Activated CD4-positive, alpha-beta T cell treated with anti-CD3 and anti-CD28 coated beads for 48 hours (primary cell): ENCODE measurements around the gene TLE3.

Experiments used
- DNase-seq: peaks from one replicate; pipeline ENCODE4 v3.0.0-alpha.2; 2020

Gene TLE3

DNA sequence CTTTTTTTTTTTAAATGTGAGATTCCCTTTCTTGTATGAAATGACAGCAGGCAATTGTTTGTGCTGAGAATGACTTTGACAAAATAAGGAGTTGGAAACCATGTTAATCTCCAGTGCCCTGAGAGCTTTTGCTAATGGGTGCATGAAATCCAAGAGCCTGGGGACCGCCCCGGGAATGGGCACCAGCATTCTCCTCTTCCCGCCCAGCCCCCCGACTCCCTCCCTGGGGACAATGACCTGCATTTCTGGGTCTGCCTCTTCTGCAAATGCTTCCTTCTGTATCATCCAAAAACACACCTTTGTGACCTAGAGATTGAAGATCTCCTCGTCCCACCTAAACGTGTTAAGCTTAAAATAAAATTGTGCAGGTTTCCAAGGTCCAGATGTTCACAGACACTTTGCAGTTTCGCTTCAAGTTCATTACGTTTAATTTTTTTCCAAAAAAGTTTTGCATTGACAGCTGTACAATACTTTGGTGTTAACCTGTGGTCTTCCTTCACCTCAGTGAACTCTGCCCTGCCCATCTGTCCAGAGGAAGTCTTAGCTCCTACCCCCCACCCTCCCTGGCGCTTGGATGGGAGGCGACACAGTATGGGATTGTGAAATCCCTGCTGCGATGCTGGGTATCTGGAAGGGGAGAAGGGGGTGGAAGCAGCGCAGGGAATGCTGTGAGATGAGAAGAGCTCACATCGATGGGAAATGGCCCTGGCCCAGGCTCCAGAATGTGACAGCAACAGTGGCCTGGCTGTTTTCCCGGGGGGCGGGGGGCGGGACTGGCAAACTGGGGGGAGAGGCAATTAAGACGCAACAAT lies 50.1 kb downstream of the TLE3 start:
- DNase-seq = no peak

DNA sequence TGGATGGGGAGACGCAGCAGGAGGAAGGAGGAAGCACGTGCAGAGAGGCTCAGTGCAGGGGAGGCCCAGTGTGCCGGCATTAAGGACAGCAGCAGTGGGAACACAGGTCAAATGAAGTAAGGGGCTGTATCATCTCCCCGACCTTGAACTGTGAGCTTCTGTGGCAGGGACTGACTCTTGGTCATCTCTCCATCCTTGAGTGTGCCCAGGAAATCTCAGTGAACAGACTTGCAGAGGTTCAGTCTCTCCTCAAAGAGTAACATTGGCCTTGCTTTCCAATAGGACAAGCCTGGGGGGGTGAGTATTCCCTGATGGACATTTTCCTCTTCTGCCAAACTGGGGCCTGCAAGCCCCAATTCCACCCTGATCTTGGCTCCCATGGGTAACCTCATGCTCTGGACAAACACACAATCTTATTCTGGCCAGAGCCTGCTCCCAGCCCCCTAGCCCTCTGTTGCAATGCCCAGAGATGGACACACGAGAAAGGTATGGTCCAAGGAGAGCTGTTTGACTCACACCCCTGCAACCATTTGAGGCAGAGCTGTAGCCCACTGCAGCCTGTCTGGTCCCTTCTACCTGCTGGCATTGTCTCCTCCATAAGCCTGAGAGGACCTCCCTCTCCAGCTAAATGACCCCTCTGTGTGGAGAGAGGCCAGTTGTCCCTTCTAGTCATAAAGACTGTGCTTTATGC lies 50.9 kb downstream of the TLE3 start:
- DNase-seq = no peak

DNA sequence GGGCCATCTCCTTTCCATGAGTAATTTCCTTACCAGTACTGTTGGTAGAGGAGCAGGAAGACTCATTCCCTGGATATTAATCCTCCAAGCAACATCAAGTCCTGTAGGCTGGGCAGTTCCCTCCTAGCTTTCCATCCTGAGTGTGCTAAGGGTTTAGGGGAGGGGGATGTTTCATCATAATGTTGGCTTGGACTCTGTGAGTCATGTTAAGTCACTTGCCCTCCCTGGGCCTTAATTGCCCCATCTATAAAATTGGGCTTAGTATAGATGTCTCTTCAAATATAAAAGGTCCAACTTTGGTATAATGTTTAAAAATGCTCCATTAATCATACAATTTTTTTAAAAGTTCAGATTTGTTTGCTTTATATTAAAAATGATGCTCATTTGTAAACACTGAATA lies 52.7 kb downstream of the TLE3 start:
- no peak for DNase-seq

DNA sequence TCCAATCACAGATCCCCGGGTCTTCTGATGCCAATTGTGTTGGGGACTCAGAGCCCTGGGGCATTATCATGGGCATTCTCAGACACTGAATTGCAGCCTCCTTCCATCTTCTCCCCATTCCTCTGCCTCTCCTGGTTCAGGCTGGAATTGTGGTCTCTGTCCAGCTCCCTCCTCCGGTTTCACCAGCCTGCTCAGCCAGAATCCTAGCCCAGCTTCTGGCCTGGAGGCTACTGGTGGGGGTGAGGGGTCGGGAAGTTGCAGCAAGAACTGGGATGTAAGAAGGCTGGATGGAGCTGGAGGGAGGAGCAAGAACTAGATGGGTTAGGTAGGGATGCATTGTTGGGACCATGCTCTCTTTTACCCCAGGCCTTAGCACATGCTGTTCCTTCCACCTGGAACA lies 53.5 kb downstream of the TLE3 start:
- DNase-seq = no peak

DNA sequence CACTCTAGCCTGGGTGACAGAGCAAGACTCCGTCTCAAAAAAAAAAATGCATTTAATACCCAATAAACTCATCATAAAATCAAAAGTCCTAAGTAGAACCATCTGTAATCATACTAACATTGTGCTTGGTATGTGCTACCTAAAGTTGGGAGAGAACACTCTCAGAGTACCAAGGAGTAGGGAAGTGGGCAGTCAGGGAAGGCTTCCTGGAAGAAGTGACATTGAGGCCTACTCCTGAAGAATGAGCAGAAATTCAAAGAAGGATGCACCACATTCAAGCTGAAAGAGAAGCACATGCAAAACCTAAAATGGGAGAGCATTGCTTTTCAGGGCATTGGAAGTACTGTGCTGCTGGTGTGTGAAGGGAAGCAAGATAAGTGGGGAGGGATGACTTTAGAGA lies 54.1 kb downstream of the TLE3 start:
- DNase-seq = no peak

DNA sequence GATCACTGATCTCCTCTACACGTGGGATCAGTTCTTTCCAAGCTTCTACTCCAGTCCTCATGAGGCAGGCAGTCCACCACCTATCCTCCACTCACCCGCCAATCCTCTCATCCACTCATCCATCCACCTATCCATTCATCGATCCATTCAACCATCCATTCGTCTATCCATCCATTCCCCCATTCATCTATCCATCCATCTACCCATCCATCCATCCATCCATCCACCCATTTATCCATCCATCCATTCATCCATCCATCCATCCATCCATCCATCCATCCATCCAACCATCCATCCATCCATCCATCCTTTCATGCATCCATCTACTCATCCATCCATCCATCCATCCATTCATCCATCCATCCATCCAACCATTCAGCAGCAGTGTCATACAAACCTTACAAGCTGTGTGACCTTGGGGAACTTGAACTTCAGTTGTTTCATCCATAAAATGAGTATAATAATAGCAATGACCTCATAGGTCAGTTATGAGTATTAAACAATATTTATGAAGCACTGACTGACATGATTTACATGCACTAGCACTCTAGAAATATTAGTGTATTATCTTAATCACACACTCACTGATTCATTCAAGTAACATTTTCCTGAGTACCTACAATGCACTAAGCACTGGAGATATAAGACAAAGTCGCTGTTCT lies 55.0 kb downstream of the TLE3 start:
- no peak for DNase-seq

DNA sequence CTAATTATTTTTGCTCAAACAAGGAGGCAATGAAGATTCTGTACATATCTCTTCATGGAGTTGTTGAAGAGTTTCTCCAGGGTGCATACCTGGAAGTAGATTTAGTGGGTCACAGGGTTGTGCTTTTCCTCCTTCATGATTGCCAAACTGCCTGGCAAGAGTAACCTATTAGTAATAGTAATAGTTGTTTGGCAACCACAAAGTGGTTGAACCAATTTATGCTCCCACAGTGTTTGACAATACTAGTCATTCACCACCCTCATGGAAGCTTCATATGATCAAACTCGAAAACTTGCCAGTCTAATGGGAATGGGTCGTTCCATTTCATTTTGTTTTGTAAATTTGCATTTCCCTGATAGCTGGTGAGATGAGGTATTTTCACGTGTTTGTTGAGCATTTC lies 57.8 kb downstream of the TLE3 start:
- DNase-seq = no peak

DNA sequence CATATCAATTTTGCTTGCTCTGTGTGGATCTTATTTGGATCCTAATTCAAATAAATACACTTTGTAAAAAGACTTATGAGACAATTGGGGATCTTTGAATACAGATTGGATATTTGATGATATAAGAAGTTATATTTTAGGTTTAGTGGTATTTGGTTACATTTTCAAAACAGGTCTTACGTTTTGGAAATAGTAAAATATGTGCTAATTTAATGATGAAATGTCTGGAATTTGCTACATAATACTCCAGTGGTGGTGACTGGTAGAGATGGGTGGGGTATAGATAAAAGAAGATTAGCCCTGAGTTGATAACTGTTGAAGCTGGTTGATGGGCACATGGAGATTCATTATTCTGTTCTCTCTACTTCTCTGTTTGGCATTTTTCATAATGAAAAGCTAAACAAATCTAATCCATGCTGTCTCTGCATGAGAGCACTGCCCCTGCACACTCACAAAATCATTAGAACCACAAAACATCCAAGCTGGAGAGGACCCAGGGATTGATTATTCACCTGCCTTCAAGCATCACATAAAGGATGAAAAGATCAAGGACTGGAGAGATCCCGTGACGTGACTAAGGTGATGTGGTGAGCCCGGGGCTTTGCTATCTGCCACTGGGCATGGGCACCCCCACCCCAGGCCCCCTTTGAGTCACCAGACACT lies 58.9 kb downstream of the TLE3 start:
- DNase-seq = no peak

DNA sequence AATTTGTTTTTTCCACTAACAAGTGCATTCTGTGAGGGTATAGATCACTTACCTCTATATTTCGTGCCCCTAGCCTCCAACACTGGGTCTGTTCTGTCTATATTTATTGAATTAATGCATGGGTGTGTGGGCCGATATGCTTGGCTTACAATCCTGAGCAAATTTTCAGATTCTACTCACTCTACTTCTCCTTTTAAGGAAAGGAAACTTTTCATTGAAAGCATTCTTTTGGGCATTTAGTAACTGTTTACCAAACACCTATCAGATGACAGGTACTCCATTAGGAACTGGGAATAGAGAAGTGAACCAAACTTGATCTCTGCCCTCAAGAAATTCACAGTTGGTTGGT lies 60.5 kb downstream of the TLE3 start:
- no peak for DNase-seq

DNA sequence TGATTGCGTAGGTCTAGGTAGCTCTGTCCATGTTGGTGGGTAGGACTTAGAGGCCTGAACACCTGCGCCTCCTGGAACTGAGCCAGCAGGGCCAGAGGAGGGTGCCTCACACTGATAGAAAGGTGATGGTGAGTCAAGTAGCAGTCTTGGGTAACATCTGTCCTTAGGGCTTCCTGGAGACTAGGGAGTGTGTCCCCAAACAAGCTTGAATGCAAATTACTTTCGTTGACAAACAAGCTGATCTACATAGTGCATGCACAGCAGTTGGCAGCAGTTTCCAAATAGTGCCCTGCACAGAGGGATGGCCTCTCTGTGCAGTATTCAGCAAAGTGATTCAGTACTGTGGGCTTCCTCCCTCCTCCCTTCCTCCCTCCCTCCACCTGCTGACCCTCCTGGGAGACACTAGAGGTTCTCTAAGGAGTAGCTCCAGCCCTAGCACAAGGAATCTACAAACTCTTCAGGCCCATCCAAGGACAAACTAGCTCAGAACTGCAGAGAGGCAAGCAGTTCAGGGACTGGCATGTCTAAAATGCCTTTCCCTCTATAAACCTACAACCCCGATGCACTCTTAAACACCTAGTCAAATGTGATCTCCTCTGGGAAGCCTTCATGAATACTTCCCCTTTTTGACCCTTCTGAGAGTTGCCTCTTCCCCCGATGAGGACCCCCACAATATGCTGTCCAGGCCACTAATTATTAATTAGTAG lies 61.0 kb downstream of the TLE3 start:
- no peak for DNase-seq

DNA sequence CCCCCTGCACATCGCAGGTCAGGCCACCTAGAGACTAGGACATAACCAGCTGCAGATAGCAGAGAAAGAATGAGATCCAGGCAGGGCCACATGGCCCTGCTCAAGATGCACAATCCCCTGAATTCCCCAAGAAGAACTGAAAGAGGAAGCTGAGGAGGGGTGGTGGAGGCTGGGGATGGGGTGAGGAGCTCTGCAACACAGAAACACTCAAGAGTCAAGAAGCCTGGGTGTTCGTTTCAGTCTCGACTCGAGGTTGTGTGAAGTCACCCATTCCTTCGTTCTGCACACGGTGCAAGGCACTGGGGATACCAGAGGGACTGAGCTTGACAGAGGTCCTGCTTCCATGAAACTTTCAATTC lies 62.0 kb downstream of the TLE3 start:
- no peak for DNase-seq

DNA sequence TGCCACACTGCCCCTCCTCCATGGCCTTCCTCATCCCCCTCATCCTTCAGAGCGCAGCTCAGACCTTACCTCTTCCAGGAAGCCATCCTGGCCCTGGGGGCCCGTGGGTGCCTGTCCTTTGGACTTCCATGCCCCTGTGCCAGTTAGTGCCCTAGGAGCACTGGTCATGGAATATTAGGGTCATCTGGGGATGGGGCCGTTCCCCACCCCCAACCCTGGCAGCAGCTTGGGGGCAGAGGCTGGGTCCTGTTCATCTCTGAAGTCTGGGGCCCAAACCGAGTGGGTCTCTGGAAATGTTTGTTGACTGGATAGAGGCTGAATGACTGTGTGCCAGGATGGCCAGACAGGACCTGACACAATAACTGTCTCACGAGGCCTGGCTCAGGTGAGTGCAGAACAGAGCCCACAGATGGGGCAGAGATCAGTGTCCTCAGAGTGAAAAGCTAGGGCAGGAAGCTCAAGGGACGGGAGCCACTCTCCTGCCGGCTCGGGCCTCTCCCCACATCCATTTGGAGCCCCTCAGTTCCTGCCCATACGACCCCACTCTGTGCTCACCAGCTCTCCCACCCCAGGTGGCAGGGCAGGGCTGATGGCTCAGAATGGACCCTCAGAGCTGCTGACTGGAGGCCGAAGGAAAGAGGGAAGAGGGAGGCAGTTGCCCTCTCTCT lies 62.5 kb downstream of the TLE3 start:
- DNase-seq = no peak

DNA sequence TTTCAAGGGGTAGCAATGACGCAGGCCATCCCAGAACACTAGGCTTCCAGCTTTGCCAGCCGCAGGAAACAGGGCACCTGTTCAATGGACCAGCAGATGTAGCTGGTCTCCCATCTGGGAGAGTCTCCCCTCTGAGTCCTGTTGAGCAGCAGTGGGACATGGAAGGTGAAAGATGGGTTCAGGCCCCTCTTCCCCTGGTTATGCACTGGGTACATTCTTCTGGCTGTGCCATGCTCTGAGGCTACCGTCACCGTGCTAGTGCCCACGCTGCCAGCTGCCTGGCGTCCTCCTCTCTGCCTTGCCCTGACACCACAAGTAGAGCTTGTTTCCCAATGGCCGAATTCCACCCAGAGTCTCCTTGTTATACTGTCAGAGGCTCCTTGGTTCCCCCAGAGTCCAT lies 63.1 kb downstream of the TLE3 start:
- no peak for DNase-seq

DNA sequence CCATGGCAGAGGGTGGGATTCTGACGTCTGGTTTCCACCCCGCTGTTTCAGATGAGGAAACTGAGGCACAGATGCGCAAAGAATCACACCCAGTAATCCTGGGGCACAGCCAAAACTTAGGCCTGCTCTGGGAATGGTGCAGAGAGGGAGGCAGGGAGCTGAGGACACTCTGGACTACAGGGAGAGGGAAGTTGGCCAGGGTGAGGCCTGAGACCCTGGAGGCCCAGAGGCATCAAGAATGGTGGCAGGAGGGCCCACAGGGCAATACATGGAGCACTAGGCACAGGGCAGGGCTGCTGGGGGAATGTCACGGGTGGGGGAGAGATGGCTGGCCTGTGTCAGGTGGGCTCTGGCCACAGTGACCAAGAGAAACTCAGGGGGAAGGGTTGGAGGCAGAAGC lies 63.6 kb downstream of the TLE3 start:
- no peak for DNase-seq

DNA sequence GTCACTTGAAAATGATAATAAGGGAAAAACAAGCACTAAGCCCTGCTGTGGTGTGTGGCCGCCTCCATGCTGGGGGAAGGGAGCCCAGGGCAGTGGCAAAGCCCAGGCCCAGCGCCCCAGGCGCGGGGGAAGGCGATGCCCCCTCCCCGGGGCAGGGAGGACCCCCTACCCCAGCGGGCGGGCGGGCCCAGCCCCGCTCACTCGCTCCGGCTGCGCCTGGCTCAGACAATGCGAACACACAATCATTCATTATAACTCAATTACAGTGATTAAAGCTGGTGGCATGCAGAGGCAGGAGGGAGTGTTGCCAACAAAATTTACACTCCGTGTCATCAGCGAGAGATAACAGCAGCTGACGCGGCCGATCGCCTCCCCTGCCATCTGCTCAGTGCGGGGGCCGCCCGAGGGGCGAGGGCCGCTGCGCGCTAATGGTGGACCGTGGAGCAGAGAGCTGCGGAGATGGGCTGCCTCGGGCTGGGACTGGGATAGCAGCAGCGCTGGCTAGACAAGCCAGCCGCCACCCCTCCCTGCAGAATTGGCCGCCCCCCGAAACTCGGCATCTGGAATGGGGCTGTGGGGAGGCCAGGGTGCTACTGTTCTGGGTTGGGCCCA lies 64.1 kb downstream of the TLE3 start:
- no peak for DNase-seq

DNA sequence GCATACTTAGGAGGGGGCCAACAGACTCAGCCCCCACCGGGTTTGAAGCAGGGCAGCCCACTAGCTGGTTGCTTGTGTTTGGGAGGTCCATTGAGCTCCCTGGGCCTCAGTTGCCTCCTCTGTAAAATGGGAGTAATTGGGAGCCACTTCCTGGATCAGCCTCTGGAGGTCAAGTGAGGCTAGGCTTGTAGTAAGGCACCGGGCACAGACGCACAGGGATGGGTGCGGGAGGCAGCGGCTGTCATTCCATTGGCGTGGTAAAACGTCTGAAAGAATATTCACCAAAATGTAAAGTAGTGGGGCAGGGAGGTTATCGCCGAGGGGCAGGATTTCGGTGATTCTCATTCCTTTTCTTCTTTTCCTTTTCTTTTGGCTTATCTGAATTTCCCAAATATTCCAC lies 64.6 kb downstream of the TLE3 start:
- no peak for DNase-seq

DNA sequence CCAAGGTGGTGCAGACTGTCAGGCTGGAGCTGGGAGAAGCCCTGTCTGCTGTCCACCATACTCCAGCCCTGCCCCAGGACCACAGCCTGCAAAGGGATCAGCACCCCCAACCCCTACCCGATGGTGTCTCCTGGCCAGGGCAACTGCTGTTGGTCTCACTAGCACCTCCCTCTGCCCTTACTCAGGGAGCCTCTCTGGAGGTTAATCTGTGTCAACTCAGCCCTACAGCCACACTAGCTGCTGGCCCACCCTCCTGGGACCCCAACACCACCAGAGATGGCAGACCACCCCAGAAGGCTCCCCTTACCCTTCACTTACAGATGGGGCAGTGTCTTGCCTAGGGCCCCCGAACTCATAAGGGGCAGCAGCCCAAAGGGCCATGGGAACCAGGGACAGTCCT lies 65.2 kb downstream of the TLE3 start:
- DNase-seq = no peak

DNA sequence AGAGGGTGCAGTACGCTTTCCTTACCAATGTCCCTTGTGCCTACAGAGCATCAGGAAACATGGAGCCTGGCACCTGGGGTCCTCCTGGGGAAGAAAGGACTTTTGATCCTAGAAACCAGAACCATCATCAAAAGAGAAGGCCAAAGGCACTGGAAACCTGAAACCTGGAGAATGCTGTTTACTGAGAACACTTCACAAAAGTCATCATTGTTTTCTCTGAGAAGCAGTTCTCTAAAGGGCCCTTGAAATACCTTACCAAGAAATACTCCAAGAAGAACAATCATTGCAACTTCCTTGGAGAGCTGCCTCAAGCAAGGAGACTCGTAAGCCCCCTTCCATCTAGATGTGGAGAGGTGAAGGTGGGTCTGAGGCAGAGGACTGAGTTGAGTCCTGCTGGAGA lies 66.0 kb downstream of the TLE3 start:
- no peak for DNase-seq

DNA sequence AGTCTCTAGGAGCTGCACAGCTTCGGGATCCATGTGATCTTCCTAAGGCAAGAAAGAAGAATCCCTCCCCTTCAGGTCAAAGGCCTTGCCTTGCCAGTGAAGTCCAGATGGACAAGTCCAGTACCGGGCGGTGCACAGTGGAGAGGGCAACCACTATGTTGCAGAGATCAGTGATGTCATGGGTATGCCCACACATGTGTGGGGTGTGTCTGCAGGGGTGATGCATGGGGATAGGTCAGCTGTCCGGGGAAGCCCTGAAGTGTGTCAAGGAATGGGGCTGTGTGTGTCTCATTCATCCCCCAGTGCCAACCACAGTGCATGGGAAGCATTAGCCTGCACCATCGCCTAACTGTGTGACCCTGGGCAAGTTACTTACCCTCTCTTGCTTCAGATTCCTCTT lies 66.5 kb downstream of the TLE3 start:
- DNase-seq = no peak

DNA sequence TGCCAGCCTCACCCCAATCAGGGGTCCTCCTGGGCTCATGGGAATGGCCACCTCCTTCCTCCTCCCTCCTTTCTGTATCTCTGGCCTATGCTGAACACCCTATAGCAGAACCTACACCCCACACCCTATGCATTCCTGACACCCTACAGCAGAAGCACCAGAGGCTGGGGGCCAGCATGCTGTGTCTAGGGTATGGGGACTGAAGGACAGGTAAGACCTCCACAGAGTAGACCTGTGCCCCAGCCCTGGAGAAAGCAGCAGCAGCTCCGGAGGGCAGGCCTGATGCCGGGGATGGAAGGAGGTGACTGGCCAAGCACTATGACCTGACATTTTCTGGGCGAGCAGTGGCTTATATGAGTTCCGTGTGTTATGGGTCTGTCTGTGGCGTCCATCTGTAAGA lies 66.9 kb downstream of the TLE3 start:
- no peak for DNase-seq

DNA sequence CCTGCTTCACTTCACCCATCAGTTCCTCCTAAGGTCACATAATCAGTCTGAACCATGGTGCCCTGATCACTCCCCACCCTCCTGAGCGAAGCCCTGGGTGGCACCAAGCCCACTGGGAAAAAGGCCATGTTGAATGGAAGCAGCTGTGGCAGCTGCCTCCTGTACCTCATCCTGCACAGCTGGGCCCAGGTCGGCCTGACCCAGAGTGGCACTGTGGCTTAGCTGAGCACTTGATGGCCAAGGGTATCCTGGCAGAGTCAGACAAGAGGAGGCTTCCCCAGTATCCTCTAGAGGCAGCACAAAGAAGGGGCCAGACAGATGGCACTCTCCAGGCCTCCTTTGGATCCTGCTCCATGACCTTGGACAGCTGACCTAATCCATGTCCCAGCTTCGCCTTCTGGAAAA lies 68.4 kb downstream of the TLE3 start:
- DNase-seq = no peak

DNA sequence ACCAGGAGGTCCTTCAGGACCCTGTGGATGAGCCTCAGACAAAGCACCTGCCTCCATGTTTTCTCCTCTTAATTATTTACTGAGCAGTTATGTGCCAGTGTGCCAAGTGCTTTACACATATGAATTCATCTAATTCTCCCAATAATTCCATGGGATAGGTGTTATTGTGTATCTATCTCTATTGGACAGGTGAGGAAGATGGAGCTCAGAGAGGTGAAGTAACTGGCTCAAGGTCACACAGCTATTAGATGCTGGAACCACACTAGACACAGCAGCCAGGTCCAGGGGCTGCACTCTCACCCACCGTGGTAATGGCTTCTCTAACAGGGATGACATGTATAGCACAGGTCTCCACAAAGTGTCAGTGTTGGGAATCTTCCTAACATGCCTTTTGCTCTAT lies 70.2 kb downstream of the TLE3 start:
- DNase-seq = no peak
